ENCODE results near the gene TCF4. TPM values are rescaled to one million over a fixed set of nuclear protein-coding genes. Genes with fewer than 3 reads are reported as not detected.

The TCF4 gene
- total RNA-seq, 5 donors from 2014 or later (not counting 1 experiment from before 2014, with no cell fraction given), result 2.6 to 11.0 (median 6.6) TPM

- peaks cover 23 to 28% (median 24%) of the 10 kb centered on the region in 3 donors for H3K4me1 Mint-ChIP-seq
- H3K36me3 Mint-ChIP-seq, result no peaks in the 10 kb centered on the region
- POLR2A ChIA-PET, result no interaction called here
- peak overlapping the region; percentile 77 to 96 for H3K27ac Mint-ChIP-seq
- DNase-seq, result no peak
- H3K36me3 ChIP-seq (ENCODE audit: control insufficient read depth in 2 of 2, extremely low read depth in 1 of 2, insufficient read depth in 1 of 2, low read length in 1 of 2), result no peaks in the 10 kb centered on the region
- no peaks in the 10 kb centered on the region for H3K9me3 Mint-ChIP-seq
- no peaks in the 10 kb centered on the region for H3K9me3 ChIP-seq
- H3K27me3 ChIP-seq (replicated peaks in 1 of 2; ENCODE audit: control insufficient read depth in 2 of 2, extremely low read depth in 1 of 2, insufficient read depth in 2 of 2, low read length in 1 of 2), result no peaks in the 10 kb centered on the region
- peak overlapping the region; percentile 84 to 88 (median 87) for H3K4me3 Mint-ChIP-seq
- WGBS (ENCODE audit: insufficient coverage), result 77% methylated on average over 5 of the region's 8 CpGs
- H3K4me3 ChIP-seq (ENCODE audit: control insufficient read depth in 1 of 2, extremely low read depth in 1 of 2, low read length in 1 of 2), result peak overlapping the region; percentile 53 to 86
- peak overlapping the region; percentile 38 for H3K27ac ChIP-seq (ENCODE audit: low read length)
- no peaks in the 10 kb centered on the region for H3K27me3 Mint-ChIP-seq
- H3K4me1 ChIP-seq (ENCODE audit: control insufficient read depth in 1 of 2, extremely low read depth in 1 of 2, insufficient read depth in 2 of 2, low read length in 2 of 2), result peaks cover 0 to 13% of the 10 kb centered on the region in 2 experiments
- ATAC-seq (replicated peaks in 1 of 4), result peak in 3 of 4 experiments; percentile 18 to 51 (median 44)
- CTCF ChIA-PET, result no interaction called here
Measured at GRCh38 chr18:55477860-55478581, 110.0 kb downstream of the TCF4 start.

- H3K27ac ChIP-seq (ENCODE audit: low read length), result peak overlapping the region; percentile 38
- peak; percentile 51 to 90 (median 71) for ATAC-seq (replicated peaks in 1 of 4)
Measured at GRCh38 chr18:55477499-55477859, 110.5 kb downstream of the TCF4 start.

GRCh38 chr18:55475916-55476315 is 112.1 kb downstream of the TCF4 start:
- no peak for DNase-seq
- Mint-ChIP-seq H3K4me1 (peaks cover 23 to 28% (median 24%) of the 10 kb centered on the region in 3 donors), H3K9me3 (no peaks in the 10 kb centered on the region), H3K27me3 (no peaks in the 10 kb centered on the region), H3K4me3 (no peak overlapping the region), H3K36me3 (no peaks in the 10 kb centered on the region), H3K27ac (no peak overlapping the region)
- Histone ChIP-seq H3K36me3 (ENCODE audit: control insufficient read depth in 2 of 2, extremely low read depth in 1 of 2, insufficient read depth in 1 of 2, low read length in 1 of 2) (no peaks in the 10 kb centered on the region), H3K9me3 (no peaks in the 10 kb centered on the region), H3K4me3 (ENCODE audit: control insufficient read depth in 1 of 2, extremely low read depth in 1 of 2, low read length in 1 of 2) (no peak overlapping the region), H3K27ac (ENCODE audit: low read length) (no peak overlapping the region), H3K4me1 (ENCODE audit: control insufficient read depth in 1 of 2, extremely low read depth in 1 of 2, insufficient read depth in 2 of 2, low read length in 2 of 2) (peaks cover 0 to 13% of the 10 kb centered on the region in 2 experiments), H3K27me3 (replicated peaks in 1 of 2; ENCODE audit: control insufficient read depth in 2 of 2, extremely low read depth in 1 of 2, insufficient read depth in 2 of 2, low read length in 1 of 2) (no peaks in the 10 kb centered on the region)
- ChIA-PET POLR2A (no interaction called here), CTCF (no interaction called here)
- no peak for ATAC-seq (replicated peaks in 1 of 4)
- no CpG with 5 or more reads among the region's 1 CpG for WGBS (ENCODE audit: insufficient coverage)

More at GRCh38 chr18:55477499-55477859, 110.5 kb downstream of the TCF4 start:
- H3K4me1 ChIP-seq (ENCODE audit: control insufficient read depth in 1 of 2, extremely low read depth in 1 of 2, insufficient read depth in 2 of 2, low read length in 2 of 2), result peaks cover 0 to 13% of the 10 kb centered on the region in 2 experiments
- Mint-ChIP-seq H3K36me3 (no peaks in the 10 kb centered on the region), H3K27ac (peak overlapping the region; percentile 77 to 96), H3K4me1 (peaks cover 23 to 28% (median 24%) of the 10 kb centered on the region in 3 donors), H3K4me3 (peak overlapping the region; percentile 84 to 88 (median 87)), H3K27me3 (no peaks in the 10 kb centered on the region), H3K9me3 (no peaks in the 10 kb centered on the region)
- peak overlapping the region; percentile 53 to 86 for H3K4me3 ChIP-seq (ENCODE audit: control insufficient read depth in 1 of 2, extremely low read depth in 1 of 2, low read length in 1 of 2)
- no peaks in the 10 kb centered on the region for H3K36me3 ChIP-seq (ENCODE audit: control insufficient read depth in 2 of 2, extremely low read depth in 1 of 2, insufficient read depth in 1 of 2, low read length in 1 of 2)
- H3K27me3 ChIP-seq (replicated peaks in 1 of 2; ENCODE audit: control insufficient read depth in 2 of 2, extremely low read depth in 1 of 2, insufficient read depth in 2 of 2, low read length in 1 of 2), result no peaks in the 10 kb centered on the region
- WGBS (ENCODE audit: insufficient coverage), result 0% methylated on average over 3 of the region's 4 CpGs
- H3K9me3 ChIP-seq, result no peaks in the 10 kb centered on the region
- DNase-seq, result peak in 10 of 35 experiments; percentile 0 to 42 (median 2)
- POLR2A ChIA-PET, result no interaction called here
- CTCF ChIA-PET, result no interaction called here

GRCh38 chr18:55475467-55475866 is 112.5 kb downstream of the TCF4 start:
- Histone ChIP-seq H3K4me3 (ENCODE audit: control insufficient read depth in 1 of 2, extremely low read depth in 1 of 2, low read length in 1 of 2) (no peak overlapping the region), H3K36me3 (ENCODE audit: control insufficient read depth in 2 of 2, extremely low read depth in 1 of 2, insufficient read depth in 1 of 2, low read length in 1 of 2) (no peaks in the 10 kb centered on the region), H3K4me1 (ENCODE audit: control insufficient read depth in 1 of 2, extremely low read depth in 1 of 2, insufficient read depth in 2 of 2, low read length in 2 of 2) (peaks cover 0 to 13% of the 10 kb centered on the region in 2 experiments), H3K27me3 (replicated peaks in 1 of 2; ENCODE audit: control insufficient read depth in 2 of 2, extremely low read depth in 1 of 2, insufficient read depth in 2 of 2, low read length in 1 of 2) (no peaks in the 10 kb centered on the region), H3K27ac (ENCODE audit: low read length) (no peak overlapping the region), H3K9me3 (no peaks in the 10 kb centered on the region)
- Mint-ChIP-seq H3K9me3 (no peaks in the 10 kb centered on the region), H3K27me3 (no peaks in the 10 kb centered on the region), H3K4me3 (no peak overlapping the region), H3K36me3 (no peaks in the 10 kb centered on the region), H3K4me1 (peaks cover 23 to 28% (median 24%) of the 10 kb centered on the region in 3 donors), H3K27ac (no peak overlapping the region)
- ATAC-seq (replicated peaks in 1 of 4) (no peak), DNase-seq (no peak)
- ChIA-PET CTCF (no interaction called here), POLR2A (no interaction called here)
- no CpG with 5 or more reads among the region's 5 CpGs for WGBS (ENCODE audit: insufficient coverage)

- Histone ChIP-seq H3K27ac (ENCODE audit: low read length) (no peak overlapping the region), H3K4me1 (ENCODE audit: control insufficient read depth in 1 of 2, extremely low read depth in 1 of 2, insufficient read depth in 2 of 2, low read length in 2 of 2) (peaks cover 0 to 13% of the 10 kb centered on the region in 2 experiments), H3K9me3 (no peaks in the 10 kb centered on the region), H3K27me3 (replicated peaks in 1 of 2; ENCODE audit: control insufficient read depth in 2 of 2, extremely low read depth in 1 of 2, insufficient read depth in 2 of 2, low read length in 1 of 2) (no peaks in the 10 kb centered on the region), H3K4me3 (ENCODE audit: control insufficient read depth in 1 of 2, extremely low read depth in 1 of 2, low read length in 1 of 2) (no peak overlapping the region), H3K36me3 (ENCODE audit: control insufficient read depth in 2 of 2, extremely low read depth in 1 of 2, insufficient read depth in 1 of 2, low read length in 1 of 2) (no peaks in the 10 kb centered on the region)
- peaks cover 21 to 24% (median 22%) of the 10 kb centered on the region in 3 donors for H3K4me1 Mint-ChIP-seq
- no peak overlapping the region for H3K4me3 Mint-ChIP-seq
- DNase-seq (no peak), ATAC-seq (replicated peaks in 1 of 4) (no peak)
- no peaks in the 10 kb centered on the region for H3K27me3 Mint-ChIP-seq
- CTCF ChIA-PET, result no interaction called here
- POLR2A ChIA-PET, result no interaction called here
- H3K36me3 Mint-ChIP-seq, result no peaks in the 10 kb centered on the region
- H3K27ac Mint-ChIP-seq, result no peak overlapping the region
- no peaks in the 10 kb centered on the region for H3K9me3 Mint-ChIP-seq
Measured at GRCh38 chr18:55473560-55473959, 114.4 kb downstream of the TCF4 start.

- ChIA-PET CTCF (no interaction called here), POLR2A (no interaction called here)
- H3K4me1 ChIP-seq (ENCODE audit: control insufficient read depth in 1 of 2, extremely low read depth in 1 of 2, insufficient read depth in 2 of 2, low read length in 2 of 2), result peaks cover 0 to 11% of the 10 kb centered on the region in 2 experiments
- Mint-ChIP-seq H3K27me3 (no peaks in the 10 kb centered on the region), H3K9me3 (no peaks in the 10 kb centered on the region), H3K4me3 (no peak overlapping the region), H3K4me1 (peaks cover 16 to 21% (median 18%) of the 10 kb centered on the region in 3 donors), H3K27ac (no peak overlapping the region), H3K36me3 (no peaks in the 10 kb centered on the region)
- no peaks in the 10 kb centered on the region for H3K27me3 ChIP-seq (replicated peaks in 1 of 2; ENCODE audit: control insufficient read depth in 2 of 2, extremely low read depth in 1 of 2, insufficient read depth in 2 of 2, low read length in 1 of 2)
- H3K27ac ChIP-seq (ENCODE audit: low read length), result no peak overlapping the region
- WGBS (ENCODE audit: insufficient coverage), result no CpG with 5 or more reads among the region's 2 CpGs
- H3K36me3 ChIP-seq (ENCODE audit: control insufficient read depth in 2 of 2, extremely low read depth in 1 of 2, insufficient read depth in 1 of 2, low read length in 1 of 2), result no peaks in the 10 kb centered on the region
- no peaks in the 10 kb centered on the region for H3K9me3 ChIP-seq
- ATAC-seq (replicated peaks in 1 of 4) (no peak), DNase-seq (no peak)
- H3K4me3 ChIP-seq (ENCODE audit: control insufficient read depth in 1 of 2, extremely low read depth in 1 of 2, low read length in 1 of 2), result no peak overlapping the region
Measured at GRCh38 chr18:55473058-55473457, 114.9 kb downstream of the TCF4 start.

Measured in T-cell (primary cell).